Measurements from ENCODE around the gene PTGFR.

DNA sequence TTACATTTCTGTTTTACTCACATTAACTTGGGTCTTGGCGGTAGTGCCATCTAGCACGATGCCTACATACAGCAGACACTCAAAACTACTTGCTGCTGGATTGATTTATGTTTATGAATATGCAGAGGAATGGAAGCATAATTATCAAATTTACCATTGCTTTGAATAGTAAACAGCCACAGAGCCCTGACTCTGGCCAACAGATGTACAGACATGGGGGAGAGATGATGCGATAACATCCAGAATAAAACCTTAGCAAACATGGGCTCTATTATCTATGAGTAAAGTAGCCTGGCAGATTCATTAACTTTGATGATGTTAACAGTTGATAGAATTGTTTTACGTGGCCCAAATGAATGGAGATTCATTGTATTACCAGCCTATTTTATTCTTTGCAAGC is 42.8 kb downstream of the PTGFR start:
- TF ChIP-seq CTCF (conservative IDR thresholded peaks at IDR 0.05; ENCODE audit: low read depth, low read length) (no peak), EZH2 (IDR thresholded peaks at IDR 0.05; ENCODE audit: borderline replicate concordance, low read depth, low read length, poor library complexity, severe bottlenecking) (no peak)

Measured in A673 (cell line).